Esophagus squamous epithelium (tissue), 5 donors: ENCODE measurements around the gene MRPL48. TPM values are rescaled to one million over a fixed set of nuclear protein-coding genes. Genes with fewer than 3 reads are reported as not detected.

Experiments
- DNase-seq: peaks from one replicate; lab custom pipeline; 2025; lab: John Stamatoyannopoulos, UW
- H3K27ac ChIP-seq, 4 donors: fragments of 200-600 bp; sonication (generic); one replicate each; pipeline ENCODE4 v1.5.1; 2016 to 2019; ENCODE audit warnings: mild to moderate bottlenecking in 1 of 4
- H3K27me3 ChIP-seq, 4 donors: fragments of 200-600 bp; sonication (generic); 1 replicate in 3 of 4; 2 replicates in 1 of 4; pipeline versions ENCODE4 v1.5.1 to v1.6.0; 2017 to 2021; ENCODE audit warnings: antibody characterized with exemption in 1 of 4
- H3K36me3 ChIP-seq, 3 donors: fragments of 200-600 bp; sonication (generic); one replicate each; pipeline ENCODE4 v1.5.1; 2016 to 2019
- H3K4me1 ChIP-seq, 3 donors: fragments of 200-600 bp; sonication (generic); one replicate each; pipeline ENCODE4 v1.5.1; 2017 to 2019
- H3K4me3 ChIP-seq, 4 donors: fragments of 200-600 bp; sonication (generic); 1 replicate in 3 of 4; 2 replicates in 1 of 4; pipeline ENCODE4 v1.5.1; 2016 to 2019; ENCODE audit warnings: mild to moderate bottlenecking in 2 of 4, moderate library complexity in 1 of 4
- H3K9me3 ChIP-seq, 3 donors: fragments of 200-600 bp; sonication (generic); one replicate each; pipeline ENCODE4 v1.5.1; 2016 to 2019
- CTCF ChIP-seq, 6 experiments: fragments of 450-650 bp in 4 of 6; fragments of 200-600 bp in 2 of 6; sonication (generic) in 2 of 6; IDR thresholded peaks; one replicate each; pipeline ENCODE4 v1.5.1; 2016 to 2019; ENCODE audit warnings: antibody characterized with exemption in 6 of 6, mild to moderate bottlenecking in 4 of 6, moderate library complexity in 4 of 6
- POLR2A ChIP-seq, 4 donors: fragments of 450-650 bp; IDR thresholded peaks; one replicate each; pipeline ENCODE4 v1.6.1; 2017; ENCODE audit warnings: antibody characterized with exemption in 4 of 4, mild to moderate bottlenecking in 4 of 4, moderate library complexity in 3 of 4
- WGBS, 2 donors: methylation state at CpG; one replicate each; pipeline ENCODE4 v1.1.5; 2018; 5-methylcytosine and 5-hydroxymethylcytosine counted together
- intact Hi-C: fragments of 100-400 bp; cut with DNase I; formaldehyde crosslinking; loops from one replicate; pipeline ENCODE4 v1.15.0; 2022
- total RNA-seq, 4 donors: library from RNA; depleted of rRNA; stranded (reverse); fragments of >200 nt; gene quantifications; one replicate each; pipeline ENCODE4 v1.1.0, GENCODE V29; 2016
- donor health status: DM: yes; HTN: yes; CAD: no.

Gene MRPL48
- total RNA-seq, 4 donors from 2014 or later = 9.2 to 23.5 (median 18.8) TPM

GRCh38 chr11:73787051-73787642 lies 527 bp upstream of the MRPL48 start:
- 45 to 53% methylated on average over 14 to 17 of the region's 17 CpGs for WGBS, 2 donors
- no peak for DNase-seq
- intact Hi-C loops = no loop called here

GRCh38 chr11:73789279-73789670 lies 1.6 kb downstream of the MRPL48 start:
- intact Hi-C loops = no loop called here
- peak overlapping the region; percentile 22 to 95 (median 92) for H3K27ac ChIP-seq
- H3K9me3 ChIP-seq = no peaks in the 10 kb centered on the region
- no peak for DNase-seq
- no peak for TF ChIP-seq POLR2A (IDR thresholded peaks at IDR 0.05)
- peaks cover 6 to 35% (median 15%) of the 10 kb centered on the region in 3 donors for H3K4me1 ChIP-seq
- peaks cover 0 to 9% (median 0%) of the 10 kb centered on the region in 3 donors for H3K36me3 ChIP-seq
- no peak overlapping the region for H3K4me3 ChIP-seq
- H3K27me3 ChIP-seq = no peaks in the 10 kb centered on the region
- 65 to 71% methylated on average over 5 of the region's 5 CpGs for WGBS, 2 donors

More at GRCh38 chr11:73787051-73787642, 527 bp upstream of the MRPL48 start:
- Histone ChIP-seq H3K36me3 (peaks cover 0 to 9% (median 0%) of the 10 kb centered on the region in 3 donors), H3K27me3 (no peaks in the 10 kb centered on the region), H3K27ac (peak overlapping the region; percentile 84 to 95 (median 92)), H3K4me3 (peak overlapping the region; percentile 66 to 93 (median 82)), H3K9me3 (no peaks in the 10 kb centered on the region), H3K4me1 (peaks cover 6 to 36% (median 15%) of the 10 kb centered on the region in 3 donors)
- no peak for TF ChIP-seq CTCF (IDR thresholded peaks at IDR 0.05)
- no peak for TF ChIP-seq POLR2A (IDR thresholded peaks at IDR 0.05)

- no peak for DNase-seq
- Histone ChIP-seq H3K27ac (no peak overlapping the region), H3K4me1 (peaks cover 0 to 14% (median 10%) of the 10 kb centered on the region in 3 donors), H3K4me3 (no peak overlapping the region), H3K27me3 (no peaks in the 10 kb centered on the region), H3K36me3 (peaks cover 0 to 33% (median 0%) of the 10 kb centered on the region in 3 donors), H3K9me3 (no peaks in the 10 kb centered on the region)
- no peak for TF ChIP-seq POLR2A (IDR thresholded peaks at IDR 0.05)
- no peak for TF ChIP-seq CTCF (IDR thresholded peaks at IDR 0.05)
- intact Hi-C loops = no loop called here
Observed at GRCh38 chr11:73792584-73792983, 4.9 kb downstream of the MRPL48 start.

GRCh38 chr11:73795925-73796632 lies 8.4 kb downstream of the MRPL48 start:
- 65 to 89% methylated on average over 3 to 12 of the region's 19 CpGs for WGBS, 2 donors
- Histone ChIP-seq H3K4me3 (no peak overlapping the region), H3K4me1 (no peaks in the 10 kb centered on the region), H3K9me3 (no peaks in the 10 kb centered on the region), H3K27ac (no peak overlapping the region), H3K36me3 (peaks cover 0 to 39% (median 0%) of the 10 kb centered on the region in 3 donors), H3K27me3 (no peaks in the 10 kb centered on the region)
- intact Hi-C loops = no loop called here
- no peak for TF ChIP-seq POLR2A (IDR thresholded peaks at IDR 0.05)
- no peak for TF ChIP-seq CTCF (IDR thresholded peaks at IDR 0.05)
- DNase-seq = no peak

- 75 to 77% methylated on average over 2 to 3 of the region's 10 CpGs for WGBS, 2 donors
Observed at GRCh38 chr11:73797457-73797856, 9.8 kb downstream of the MRPL48 start.

More at GRCh38 chr11:73797457-73797856, 9.8 kb downstream of the MRPL48 start:
- no peak overlapping the region for H3K4me3 ChIP-seq
- peaks cover 0 to 30% (median 0%) of the 10 kb centered on the region in 3 donors for H3K36me3 ChIP-seq
- intact Hi-C loops = no loop called here
- H3K9me3 ChIP-seq = no peaks in the 10 kb centered on the region
- DNase-seq = no peak
- H3K27ac ChIP-seq = no peak overlapping the region
- H3K4me1 ChIP-seq = no peaks in the 10 kb centered on the region
- TF ChIP-seq CTCF (IDR thresholded peaks at IDR 0.05) (no peak), POLR2A (IDR thresholded peaks at IDR 0.05) (no peak)
- H3K27me3 ChIP-seq = no peaks in the 10 kb centered on the region
